HG03521 (cell line): ENCODE results near the gene DDX3X.
A peak's percentile ranks its signal among the peaks of the same experiment; 100 is the strongest.
"Not testable (repeated sequence)": the region's sequence is repeated elsewhere in the genome, so short reads cannot be mapped to it uniquely, and the experiment has no call there.

Source experiments
- ATAC-seq: cut with Tn5 transposase; IDR thresholded peaks from one replicate; pipeline ENCODE4 v1.9.1; 2021; ENCODE audit warnings: mild to moderate bottlenecking, moderate library complexity; ENCODE audit not compliant: unreplicated experiment

Gene DDX3X

DNA sequence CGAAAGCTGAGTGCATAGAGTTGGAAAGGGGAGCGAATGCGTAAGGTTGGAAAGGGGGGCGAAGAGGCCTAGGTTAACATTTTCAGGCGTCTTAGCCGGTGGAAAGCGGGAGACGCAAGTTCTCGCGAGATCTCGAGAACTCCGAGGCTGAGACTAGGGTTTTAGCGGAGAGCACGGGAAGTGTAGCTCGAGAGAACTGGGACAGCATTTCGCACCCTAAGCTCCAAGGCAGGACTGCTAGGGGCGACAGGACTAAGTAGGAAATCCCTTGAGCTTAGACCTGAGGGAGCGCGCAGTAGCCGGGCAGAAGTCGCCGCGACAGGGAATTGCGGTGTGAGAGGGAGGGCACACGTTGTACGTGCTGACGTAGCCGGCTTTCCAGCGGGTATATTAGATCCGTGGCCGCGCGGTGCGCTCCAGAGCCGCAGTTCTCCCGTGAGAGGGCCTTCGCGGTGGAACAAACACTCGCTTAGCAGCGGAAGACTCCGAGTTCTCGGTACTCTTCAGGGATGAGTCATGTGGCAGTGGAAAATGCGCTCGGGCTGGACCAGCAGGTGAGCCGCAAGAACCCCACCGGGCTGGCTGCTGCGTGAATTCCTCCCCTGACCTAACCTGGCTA, at the start of gene DDX3X:
DDX3X (plus strand) TSS at position 419 of the 619 bp plus-strand sequence; CDS start at position 510, 91 bp downstream.
- ATAC-seq = peak; percentile 43

- not testable (repeated sequence) for ATAC-seq
These were observed 48.0 kb upstream of the DDX3X start for GRCh38 chrX:41285928-41286327.

- ATAC-seq = no peak
These were observed 45.3 kb upstream of the DDX3X start for GRCh38 chrX:41288641-41289040.

GRCh38 chrX:41289095-41289494, 44.9 kb upstream of the DDX3X start:
- no peak for ATAC-seq

DNA sequence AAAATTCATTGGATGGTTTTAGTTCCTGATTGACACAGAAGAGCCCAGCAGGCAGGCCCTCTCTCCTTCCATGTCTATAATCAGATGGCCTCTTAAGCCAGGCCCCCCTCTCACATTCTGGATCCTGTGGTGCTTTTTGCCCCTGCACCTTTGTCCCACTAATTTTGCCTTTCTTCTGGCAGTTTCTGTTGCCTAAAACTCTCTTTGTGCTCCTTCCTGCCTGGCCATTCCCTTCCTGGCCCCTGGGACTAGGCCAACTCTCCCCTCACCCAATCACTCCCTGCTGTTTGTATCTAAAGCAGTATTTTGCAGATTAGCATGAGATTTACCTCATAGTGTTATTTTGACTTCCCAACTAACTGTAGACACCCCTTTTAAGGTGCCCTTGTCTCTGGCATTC, 42.7 kb upstream of the DDX3X start:
- ATAC-seq = no peak

DNA sequence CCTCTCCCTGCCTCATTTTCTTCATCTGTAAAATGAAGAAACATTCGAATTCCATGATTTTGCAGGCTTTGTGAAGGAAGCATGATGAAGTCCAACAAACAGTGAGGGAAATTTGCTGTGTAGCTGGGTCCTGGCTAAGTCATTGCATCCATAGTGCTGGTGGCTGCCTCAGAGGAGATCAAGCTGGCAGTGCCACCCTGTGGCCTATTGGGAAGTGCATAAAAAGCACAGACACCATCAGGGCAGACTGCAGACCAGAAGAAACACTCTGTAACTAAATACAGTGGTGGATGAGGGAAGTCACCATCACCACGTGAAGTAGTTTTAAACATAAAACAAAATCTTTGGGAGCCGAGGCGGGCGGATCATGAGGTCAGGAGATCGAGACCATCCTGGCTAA, 40.7 kb upstream of the DDX3X start:
- ATAC-seq = no peak

- ATAC-seq = no peak
These were observed 33.1 kb upstream of the DDX3X start for GRCh38 chrX:41300758-41301437.

DNA sequence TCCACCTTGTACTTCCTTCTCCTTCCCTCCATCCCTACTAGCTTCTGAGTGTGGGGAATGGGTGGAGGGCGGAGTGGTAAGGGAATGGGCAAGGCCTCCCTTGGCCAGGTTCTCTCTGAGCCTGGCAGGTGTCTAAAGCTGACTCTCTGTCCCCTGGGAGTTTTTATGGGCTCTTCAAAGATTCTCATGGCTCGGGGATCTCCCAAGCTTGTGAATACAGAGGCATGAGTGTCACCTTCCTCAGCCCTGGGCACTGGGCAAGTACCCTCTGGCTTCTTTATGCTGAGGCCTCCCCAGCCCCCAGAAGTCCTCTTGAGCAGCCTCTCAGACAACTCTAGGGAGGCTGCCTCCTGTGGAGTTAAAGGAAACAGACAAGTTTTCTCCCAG, 32.5 kb upstream of the DDX3X start:
- no peak for ATAC-seq

- no peak for ATAC-seq
These were observed 31.6 kb upstream of the DDX3X start for GRCh38 chrX:41302370-41302769.

- no peak for ATAC-seq
These were observed 30.9 kb upstream of the DDX3X start for GRCh38 chrX:41303013-41303412.

DNA sequence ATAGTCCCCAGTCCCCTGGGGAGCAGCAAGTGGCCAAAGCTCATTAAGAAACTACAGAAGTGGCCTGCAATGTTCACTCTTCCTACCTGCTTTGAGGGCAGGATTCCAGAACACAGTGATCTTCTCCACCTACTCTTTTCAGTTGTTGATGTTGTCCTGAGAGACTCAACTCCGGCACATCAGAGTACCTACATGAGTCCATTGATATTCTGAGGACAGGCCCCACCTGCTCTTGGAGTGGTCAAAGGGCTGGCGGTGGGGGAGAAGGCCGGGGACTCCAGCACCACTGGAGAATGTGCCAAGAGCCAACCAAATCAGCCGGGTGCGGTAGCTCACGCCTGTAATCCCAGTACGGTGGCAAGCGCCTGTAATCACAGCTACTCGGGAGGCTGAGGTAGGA, 29.8 kb upstream of the DDX3X start:
- ATAC-seq = no peak

- ATAC-seq = no peak
These were observed 24.9 kb upstream of the DDX3X start for GRCh38 chrX:41308884-41309647.

GRCh38 chrX:41312786-41313185, 21.2 kb upstream of the DDX3X start:
- ATAC-seq = no peak

- ATAC-seq = no peak
These were observed 20.5 kb upstream of the DDX3X start for GRCh38 chrX:41313419-41313818.

GRCh38 chrX:41314204-41314603, 19.8 kb upstream of the DDX3X start:
- no peak for ATAC-seq

- ATAC-seq = no peak
These were observed 19.1 kb upstream of the DDX3X start for GRCh38 chrX:41314881-41315280.

DNA sequence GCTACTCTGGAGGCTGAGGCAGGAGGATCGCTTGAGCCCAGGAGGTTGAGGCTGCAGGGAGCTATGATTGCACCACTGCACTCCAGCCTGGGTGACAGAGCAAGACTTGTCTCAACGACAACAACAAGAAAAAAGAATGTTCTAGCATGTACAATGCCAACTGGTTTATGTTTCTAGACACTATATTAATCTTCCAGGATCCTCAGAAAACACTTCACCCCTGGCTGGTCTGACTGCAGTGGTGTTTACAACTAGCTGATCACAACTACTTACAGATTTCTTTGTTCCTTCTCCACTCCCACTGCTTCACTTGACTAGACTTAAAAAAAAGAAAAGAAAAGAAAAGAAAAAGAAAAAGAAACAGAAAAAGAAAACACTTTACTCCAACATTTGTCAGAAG, 17.7 kb upstream of the DDX3X start:
- not testable (repeated sequence) for ATAC-seq

DNA sequence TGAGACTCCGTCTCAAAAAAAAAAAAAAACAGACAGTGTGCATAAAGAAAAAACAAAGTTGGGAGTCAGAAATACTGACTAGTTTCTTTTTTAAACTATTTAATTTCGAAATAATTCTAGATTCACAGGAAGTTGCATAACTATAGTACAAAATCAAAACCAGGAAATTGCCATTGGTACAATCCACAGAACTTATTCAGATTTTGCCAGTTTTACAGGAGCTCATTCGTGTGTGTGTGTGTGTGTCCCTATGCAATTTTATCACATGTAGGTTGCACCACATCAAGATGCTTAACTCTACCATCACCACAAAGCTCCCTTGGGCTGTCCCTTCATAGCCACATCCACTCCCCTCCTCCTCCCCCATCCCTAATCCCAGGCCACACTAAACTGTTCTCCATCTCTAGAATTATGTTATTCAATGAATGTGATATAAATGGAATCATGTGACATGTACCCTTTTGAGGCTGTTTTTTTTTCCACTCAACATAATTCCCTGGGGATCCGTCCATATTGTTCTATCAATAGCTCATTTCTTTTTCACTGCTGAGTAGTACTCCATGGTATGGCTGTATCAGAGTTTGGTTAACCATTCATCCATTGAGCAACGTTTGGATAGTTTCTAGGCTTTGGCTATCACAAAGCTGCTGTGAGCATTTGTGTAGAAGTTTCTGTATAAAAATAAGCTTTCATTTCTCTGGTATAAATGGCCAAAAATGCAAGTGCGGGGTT, 16.3 kb upstream of the DDX3X start:
- no peak for ATAC-seq

DNA sequence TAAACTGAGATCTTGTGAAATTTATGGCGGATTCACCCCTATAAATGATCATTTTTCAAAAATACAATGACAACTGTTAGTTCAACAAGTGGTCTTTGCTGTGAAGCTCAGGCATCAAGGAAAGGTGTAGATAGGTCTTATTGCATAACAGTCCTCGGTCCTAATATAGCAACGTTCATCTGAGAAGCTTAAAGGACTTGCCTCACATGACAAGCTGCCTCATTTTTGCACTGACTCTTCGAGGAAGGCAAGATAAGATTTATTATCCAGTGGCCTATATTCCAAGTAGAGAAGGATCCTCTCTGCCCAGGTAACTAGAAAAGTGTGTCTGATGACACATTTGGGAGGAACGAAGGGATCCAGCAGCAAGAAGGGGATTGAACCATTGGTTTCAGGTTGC, 13.6 kb upstream of the DDX3X start:
- no peak for ATAC-seq

- ATAC-seq = no peak
These were observed 10.9 kb upstream of the DDX3X start for GRCh38 chrX:41322821-41323603.

GRCh38 chrX:41326431-41326830, 7.5 kb upstream of the DDX3X start:
- ATAC-seq = no peak
